CD4-positive, alpha-beta T cell treated with Interleukin-4 for 4 hours (primary cell): ENCODE results near the gene ABCA3.

Source experiments
- DNase-seq: peaks from one replicate; pipeline ENCODE4 v3.0.0-alpha.2; 2020

The ABCA3 gene

GRCh38 chr16:2350500-2350899 is 10.0 kb upstream of the ABCA3 start:
- DNase-seq, result no peak

GRCh38 chr16:2343211-2343610 is 2.7 kb upstream of the ABCA3 start:
- DNase-seq, result no peak

GRCh38 chr16:2341456-2342447 is 1.2 kb upstream of the ABCA3 start:
- DNase-seq, result no peak

- peak; percentile 4 for DNase-seq
Observed at GRCh38 chr16:2339521-2340484, 725 bp downstream of the ABCA3 start.

GRCh38 chr16:2337431-2338296 is 2.9 kb downstream of the ABCA3 start:
- DNase-seq, result no peak

- DNase-seq, result no peak
Observed at GRCh38 chr16:2335286-2335895, 5.1 kb downstream of the ABCA3 start.

GRCh38 chr16:2333772-2334379 is 6.7 kb downstream of the ABCA3 start:
- no peak for DNase-seq

GRCh38 chr16:2333231-2333630 is 7.3 kb downstream of the ABCA3 start:
- no peak for DNase-seq

- no peak for DNase-seq
Observed at GRCh38 chr16:2331931-2332267, 8.6 kb downstream of the ABCA3 start.

GRCh38 chr16:2331199-2331930 is 9.2 kb downstream of the ABCA3 start:
- DNase-seq, result no peak

- DNase-seq, result no peak
Observed at GRCh38 chr16:2329532-2329931, 11.0 kb downstream of the ABCA3 start.

- DNase-seq, result no peak
Observed at GRCh38 chr16:2328428-2328827, 12.1 kb downstream of the ABCA3 start.

- DNase-seq, result no peak
Observed at GRCh38 chr16:2326191-2326590, 14.3 kb downstream of the ABCA3 start.

GRCh38 chr16:2325791-2326190 is 14.7 kb downstream of the ABCA3 start:
- no peak for DNase-seq

GRCh38 chr16:2325181-2325580 is 15.3 kb downstream of the ABCA3 start:
- no peak for DNase-seq

GRCh38 chr16:2324296-2324859 is 16.1 kb downstream of the ABCA3 start:
- no peak for DNase-seq

GRCh38 chr16:2323701-2324100 is 16.8 kb downstream of the ABCA3 start:
- no peak for DNase-seq

GRCh38 chr16:2319606-2320005 is 20.9 kb downstream of the ABCA3 start:
- DNase-seq, result no peak

GRCh38 chr16:2317231-2318020 is 23.1 kb downstream of the ABCA3 start:
- DNase-seq, result no peak
